HEK293T (cell line): ENCODE results near the gene TMEM181.

ENCODE experiments used
- ARNT ChIP-seq: fragments of 450-650 bp; IDR thresholded peaks from 2 replicates; pipeline ENCODE4 v1.6.1; 2017; ENCODE audit warnings: mild to moderate bottlenecking
- BHLHE40 ChIP-seq: fragments of 450-650 bp; IDR thresholded peaks from 2 replicates; pipeline ENCODE4 v1.6.1; 2016; ENCODE audit warnings: mild to moderate bottlenecking, moderate library complexity, borderline replicate concordance
- CTBP1 ChIP-seq: fragments of 450-650 bp; IDR thresholded peaks from 2 replicates; pipeline ENCODE4 v1.6.1; 2016; ENCODE audit warnings: borderline replicate concordance
- ELF4 ChIP-seq: fragments of 450-650 bp; IDR thresholded peaks from 2 replicates; pipeline ENCODE4 v1.6.1; 2017; ENCODE audit warnings: antibody characterized with exemption
- FOXA1 ChIP-seq: fragments of 450-650 bp; IDR thresholded peaks from 2 replicates; pipeline ENCODE4 v1.6.1; 2016; ENCODE audit warnings: mild to moderate bottlenecking
- FOXM1 ChIP-seq: fragments of 450-650 bp; IDR thresholded peaks from 2 replicates; pipeline ENCODE4 v1.6.1; 2017; ENCODE audit warnings: mild to moderate bottlenecking, borderline replicate concordance
- HDGF ChIP-seq: fragments of 450-650 bp; IDR thresholded peaks from 2 replicates; pipeline ENCODE4 v1.6.1; 2017; ENCODE audit warnings: antibody characterized with exemption, borderline replicate concordance
- PKNOX1 ChIP-seq: fragments of 450-650 bp; IDR thresholded peaks from 2 replicates; pipeline ENCODE4 v1.6.1; 2016
- SP1 ChIP-seq: fragments of 450-650 bp; IDR thresholded peaks from 2 replicates; pipeline ENCODE4 v1.6.1; 2017
- SUZ12 ChIP-seq: fragments of 450-650 bp; IDR thresholded peaks from 2 replicates; pipeline ENCODE4 v1.6.1; 2016; ENCODE audit warnings: mild to moderate bottlenecking
- TARDBP ChIP-seq: fragments of 450-650 bp; IDR thresholded peaks from 2 replicates; pipeline ENCODE4 v1.6.1; 2016
- ZNF384 ChIP-seq: fragments of 450-650 bp; IDR thresholded peaks from 2 replicates; pipeline ENCODE4 v1.6.1; 2016

GRCh38 chr6:158560836-158561320, 987 bp downstream of the TMEM181 start:
- TF ChIP-seq BHLHE40 (no peak), HDGF (no peak), TARDBP (no peak), ELF4 (no peak), CTBP1 (no peak), SP1 (no peak), ZNF384 (no peak), FOXM1 (no peak), FOXA1 (no peak), SUZ12 (no peak), PKNOX1 (no peak), ARNT (no peak)
